Spleen (tissue), 11 donors: Measurements from ENCODE around the gene FPR1. TPM values are rescaled to one million over a fixed set of nuclear protein-coding genes. Genes with fewer than 3 reads are reported as not detected.
A peak's percentile ranks its signal among the peaks of the same experiment; 100 is the strongest.

Experiments
- DNase-seq: peaks from one replicate; pipeline ENCODE4 v3.0.0-alpha.2; 2020
- H3K27ac ChIP-seq, 8 donors: fragments of 200-600 bp; sonication (generic) in 7 of 8; 1 replicate in 4 of 8; 2 replicates in 4 of 8; pipeline versions ENCODE4 v1.5.0 to v1.8.0; 2016 to 2021; ENCODE audit warnings: inconsistent platforms in 4 of 8, mild to moderate bottlenecking in 4 of 8, moderate library complexity in 1 of 8
- H3K27me3 ChIP-seq, 7 donors: fragments of 200-600 bp; sonication (generic) in 6 of 7; replicated peaks in 1 of 7; 1 replicate in 4 of 7; 2 replicates in 3 of 7; pipeline versions ENCODE4 v1.5.0 to v1.8.0; 2016 to 2021; ENCODE audit warnings: inconsistent platforms in 3 of 7, mild to moderate bottlenecking in 1 of 7
- H3K36me3 ChIP-seq, 6 donors: fragments of 200-600 bp; sonication (generic) in 5 of 6; 1 replicate in 4 of 6; 2 replicates in 2 of 6; pipeline versions ENCODE4 v1.5.0 to v1.8.0; 2016 to 2021; ENCODE audit warnings: inconsistent platforms in 2 of 6
- H3K4me1 ChIP-seq, 6 donors: fragments of 200-600 bp; sonication (generic) in 5 of 6; 1 replicate in 3 of 6; 2 replicates in 3 of 6; pipeline versions ENCODE4 v1.5.0 to v1.8.0; 2016 to 2021; ENCODE audit warnings: inconsistent platforms in 3 of 6
- H3K4me3 ChIP-seq, 8 donors: fragments of 200-600 bp; sonication (generic) in 7 of 8; 1 replicate in 4 of 8; 2 replicates in 4 of 8; pipeline versions ENCODE4 v1.5.0 to v1.8.0; 2016 to 2021; ENCODE audit warnings: inconsistent platforms in 4 of 8, mild to moderate bottlenecking in 4 of 8, moderate library complexity in 2 of 8
- H3K9me3 ChIP-seq, 8 donors: fragments of 200-600 bp; sonication (generic) in 7 of 8; 1 replicate in 4 of 8; 2 replicates in 4 of 8; pipeline versions ENCODE4 v1.5.0 to v1.8.0; 2016 to 2021; ENCODE audit warnings: inconsistent platforms in 4 of 8
- POLR2A ChIP-seq, 3 donors: fragments of 450-650 bp; IDR thresholded peaks; one replicate each; pipeline ENCODE4 v1.5.1; 2017; ENCODE audit warnings: antibody characterized with exemption in 3 of 3, mild to moderate bottlenecking in 1 of 3
- POLR2AphosphoS5 ChIP-seq, 3 donors: sonication (generic); formaldehyde crosslinking; IDR thresholded peaks; one replicate each; pipeline ENCODE4 v1.5.1; 2017; ENCODE audit warnings: antibody characterized with exemption in 3 of 3
- WGBS, 5 donors: extraction: QIAGEN DNeasy Blood & Tissue Kit in 3 of 5; methylation state at CpG; one replicate each; pipeline versions ENCODE4 v1.1.5 to v1.1.7; 2013 to 2018; 5-methylcytosine and 5-hydroxymethylcytosine counted together
- intact Hi-C: fragments of 100-400 bp; cut with DNase I; formaldehyde crosslinking; loops from one replicate; pipeline ENCODE4 v1.15.0; 2023; ENCODE audit warnings: low total_unique reads
- polyA plus RNA-seq, 3 donors: library from polyadenylated mRNA; stranded (reverse); fragments of 200-250 nt; gene quantifications; one replicate each; pipeline ENCODE4 v1.2.1, GENCODE V29; 2013
- total RNA-seq, 7 donors: library from RNA; depleted of rRNA in 3 of 7; stranded (reverse); fragments of >200 nt in 3 of 7; fragmentation: NEBNext Ultra II Directional in 4 of 7; extraction: Animal tissue kit (Norgen Biotek cat#: 25700) in 4 of 7; gene quantifications; one replicate each; pipeline versions ENCODE4 v1.1.0 to v1.2.1, GENCODE V29; 2016 to 2021
- TF ChIP-seq, protein P1 (sequence below), 11 experiments: fragments of 200-600 bp in 7 of 11; fragments of 450-650 bp in 4 of 11; sonication (generic) in 4 of 11; IDR thresholded peaks in 8 of 11; conservative IDR thresholded peaks in 3 of 11; 1 replicate in 7 of 11; 2 replicates in 4 of 11; pipeline versions ENCODE4 v1.4.0 to v1.8.0; 2016 to 2021; ENCODE audit warnings: antibody characterized with exemption in 11 of 11, inconsistent platforms in 4 of 11, mild to moderate bottlenecking in 1 of 11
- donor health status: healthy with polysubstance abuse.
- donor health status: DM: no; HTN: no; CAD: no; lungs with moderate emphysema.
- donor health status: DM: no; HTN: no; CAD: no.
- donor health status: Bipolar disorder and iron deficiency.
- donor health status: healthy.
- donor health status: DM: no; HTN: no; CAD: no.
- donor health status: DM: yes; HTN: yes; CAD: no.

Gene FPR1
- total and polyA plus RNA-seq, 10 donors, result 7.2 to 344 (median 124) TPM

DNA sequence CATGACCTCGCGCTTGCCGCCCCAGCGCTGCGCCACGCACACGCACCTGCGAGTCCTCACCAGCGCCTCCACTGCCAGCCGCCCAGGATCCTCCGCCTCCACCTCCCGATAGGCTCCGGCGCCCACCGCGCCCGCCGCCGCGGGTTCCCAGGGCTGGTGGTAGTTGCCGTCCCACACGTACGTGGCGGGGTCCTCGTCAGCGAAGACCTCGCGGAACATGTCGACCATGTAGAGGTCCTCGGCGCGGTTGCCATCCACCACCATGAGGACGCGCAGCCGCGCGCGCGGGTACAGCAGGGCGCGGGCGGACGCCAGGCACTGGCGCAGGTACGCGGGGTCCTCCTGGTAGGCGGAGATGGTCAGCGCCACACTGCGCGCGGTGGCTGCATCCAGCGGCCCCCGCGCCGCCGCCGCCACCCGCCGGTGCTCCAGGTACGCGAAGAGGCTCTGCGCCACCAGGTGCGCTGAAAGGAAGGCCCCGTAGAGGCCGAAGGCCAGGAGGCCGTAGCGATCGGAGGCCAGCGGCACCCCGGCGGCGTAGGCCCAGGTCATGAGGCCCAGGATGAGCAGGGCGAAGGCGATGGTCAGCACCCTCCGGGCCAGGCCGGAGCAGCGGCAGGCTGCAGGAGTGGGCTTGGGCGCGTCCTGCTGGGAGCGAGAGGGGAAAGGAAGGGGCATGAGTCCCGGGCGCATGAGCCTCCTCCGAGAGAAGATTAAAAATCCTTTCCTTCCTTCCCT is 32.3 kb downstream of the FPR1 start:
- Histone ChIP-seq H3K9me3 (peaks cover 0 to 3% (median 0%) of the 10 kb centered on the region in 8 donors), H3K27ac (no peak overlapping the region), H3K36me3 (no peaks in the 10 kb centered on the region), H3K4me1 (peaks cover 0 to 11% (median 9%) of the 10 kb centered on the region in 6 donors), H3K27me3 (peaks cover 0 to 88% (median 34%) of the 10 kb centered on the region in 7 donors), H3K4me3 (peak overlapping the region in 3 of 8 donors; percentile 12 to 35 (median 15))
- intact Hi-C loops, result no loop called here
- TF ChIP-seq POLR2AphosphoS5 (IDR thresholded peaks at IDR 0.05) (no peak), POLR2A (IDR thresholded peaks at IDR 0.05) (no peak)
- TF ChIP-seq, protein P1, sequence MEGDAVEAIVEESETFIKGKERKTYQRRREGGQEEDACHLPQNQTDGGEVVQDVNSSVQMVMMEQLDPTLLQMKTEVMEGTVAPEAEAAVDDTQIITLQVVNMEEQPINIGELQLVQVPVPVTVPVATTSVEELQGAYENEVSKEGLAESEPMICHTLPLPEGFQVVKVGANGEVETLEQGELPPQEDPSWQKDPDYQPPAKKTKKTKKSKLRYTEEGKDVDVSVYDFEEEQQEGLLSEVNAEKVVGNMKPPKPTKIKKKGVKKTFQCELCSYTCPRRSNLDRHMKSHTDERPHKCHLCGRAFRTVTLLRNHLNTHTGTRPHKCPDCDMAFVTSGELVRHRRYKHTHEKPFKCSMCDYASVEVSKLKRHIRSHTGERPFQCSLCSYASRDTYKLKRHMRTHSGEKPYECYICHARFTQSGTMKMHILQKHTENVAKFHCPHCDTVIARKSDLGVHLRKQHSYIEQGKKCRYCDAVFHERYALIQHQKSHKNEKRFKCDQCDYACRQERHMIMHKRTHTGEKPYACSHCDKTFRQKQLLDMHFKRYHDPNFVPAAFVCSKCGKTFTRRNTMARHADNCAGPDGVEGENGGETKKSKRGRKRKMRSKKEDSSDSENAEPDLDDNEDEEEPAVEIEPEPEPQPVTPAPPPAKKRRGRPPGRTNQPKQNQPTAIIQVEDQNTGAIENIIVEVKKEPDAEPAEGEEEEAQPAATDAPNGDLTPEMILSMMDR (IDR thresholded peaks at IDR 0.05 in 8 of 11, conservative IDR thresholded peaks at IDR 0.05 in 3 of 11), result no peak
- DNase-seq, result no peak
- WGBS, 5 donors, result 5 to 26% (median 8%) methylated on average over 38 to 83 of the region's 83 CpGs

GRCh38 chr19:51716925-51717324 is 34.8 kb downstream of the FPR1 start:
- H3K27ac ChIP-seq, result no peak overlapping the region
- peaks cover 0 to 3% (median 0%) of the 10 kb centered on the region in 8 donors for H3K9me3 ChIP-seq
- H3K4me1 ChIP-seq, result peaks cover 0 to 13% (median 10%) of the 10 kb centered on the region in 6 donors
- H3K4me3 ChIP-seq, result no peak overlapping the region
- DNase-seq, result no peak
- no peaks in the 10 kb centered on the region for H3K36me3 ChIP-seq
- TF ChIP-seq, protein P1 (IDR thresholded peaks at IDR 0.05 in 8 of 11, conservative IDR thresholded peaks at IDR 0.05 in 3 of 11), result no peak
- TF ChIP-seq POLR2A (IDR thresholded peaks at IDR 0.05) (no peak), POLR2AphosphoS5 (IDR thresholded peaks at IDR 0.05) (no peak)
- H3K27me3 ChIP-seq, result peaks cover 0 to 72% (median 32%) of the 10 kb centered on the region in 7 donors
- 82 to 93% (median 89%) methylated on average over 11 of the region's 11 CpGs for WGBS, 5 donors
- intact Hi-C loops, result no loop called here

DNA sequence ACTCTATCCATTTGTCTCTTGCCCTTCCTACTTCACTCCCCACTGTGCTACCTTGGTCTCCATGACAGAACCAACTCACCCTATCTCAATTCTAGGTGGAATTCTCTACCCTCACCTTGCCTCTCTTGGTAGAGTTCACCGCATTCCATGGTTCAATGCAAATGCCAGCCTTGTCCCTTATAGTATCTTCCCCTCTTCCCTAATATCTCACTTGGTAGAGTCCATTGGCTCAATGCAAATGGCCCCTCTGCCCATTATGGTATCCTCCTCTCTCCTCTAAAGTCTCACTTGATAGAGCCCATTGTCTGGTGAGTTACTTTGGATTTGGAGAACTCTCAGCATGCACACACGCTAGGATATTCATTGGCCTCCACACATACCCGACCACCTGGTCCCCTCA is 35.8 kb downstream of the FPR1 start:
- 87 to 95% (median 89%) methylated on average over 3 of the region's 3 CpGs for WGBS, 5 donors
- DNase-seq, result no peak
- intact Hi-C loops, result no loop called here
- H3K9me3 ChIP-seq, result peaks cover 0 to 3% (median 0%) of the 10 kb centered on the region in 8 donors
- H3K4me1 ChIP-seq, result peaks cover 0 to 23% (median 10%) of the 10 kb centered on the region in 6 donors
- TF ChIP-seq, protein P1 (IDR thresholded peaks at IDR 0.05 in 8 of 11, conservative IDR thresholded peaks at IDR 0.05 in 3 of 11), result no peak
- TF ChIP-seq POLR2A (IDR thresholded peaks at IDR 0.05) (no peak), POLR2AphosphoS5 (IDR thresholded peaks at IDR 0.05) (no peak)
- H3K27me3 ChIP-seq, result peaks cover 0 to 61% (median 24%) of the 10 kb centered on the region in 7 donors
- H3K36me3 ChIP-seq, result no peaks in the 10 kb centered on the region
- H3K27ac ChIP-seq, result no peak overlapping the region
- no peak overlapping the region for H3K4me3 ChIP-seq

DNA sequence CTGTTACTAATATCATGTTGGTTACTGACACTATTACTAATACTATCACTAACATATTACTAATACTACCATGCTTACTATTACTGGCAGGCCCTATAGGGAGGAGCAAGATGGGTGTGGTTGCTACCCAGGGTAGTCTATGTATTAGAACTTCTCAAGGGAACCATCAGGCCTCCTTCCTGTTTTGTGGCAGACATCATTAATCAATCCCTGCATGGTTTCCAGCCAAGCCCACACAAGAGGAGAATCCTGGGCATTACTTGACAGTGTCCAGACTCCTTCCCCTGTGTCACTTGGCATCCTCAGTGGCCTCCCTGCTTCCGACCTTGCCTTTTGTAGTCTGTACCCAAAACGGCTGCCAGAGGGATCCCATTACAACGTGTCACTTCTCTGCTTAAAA is 36.8 kb downstream of the FPR1 start:
- Histone ChIP-seq H3K36me3 (no peaks in the 10 kb centered on the region), H3K27ac (no peak overlapping the region), H3K4me3 (no peak overlapping the region), H3K9me3 (peaks cover 0 to 3% (median 0%) of the 10 kb centered on the region in 8 donors), H3K27me3 (peaks cover 0 to 51% (median 14%) of the 10 kb centered on the region in 7 donors), H3K4me1 (peaks cover 0 to 23% (median 8%) of the 10 kb centered on the region in 6 donors)
- intact Hi-C loops, result no loop called here
- TF ChIP-seq POLR2AphosphoS5 (IDR thresholded peaks at IDR 0.05) (no peak), POLR2A (IDR thresholded peaks at IDR 0.05) (no peak)
- TF ChIP-seq, protein P1 (IDR thresholded peaks at IDR 0.05 in 8 of 11, conservative IDR thresholded peaks at IDR 0.05 in 3 of 11), result no peak
- no peak for DNase-seq
- WGBS, 5 donors, result 69 to 79% (median 73%) methylated on average over 3 of the region's 3 CpGs
